ENCODE data around the gene NRG3. TPM values are rescaled to one million over a fixed set of nuclear protein-coding genes. Genes with fewer than 3 reads are reported as not detected.

Gene NRG3
- total and polyA plus RNA-seq, 7 donors: 0.03 to 0.10 TPM; not detected in 5

- no peak for TF ChIP-seq CTCF (IDR thresholded peaks at IDR 0.05)
- intact Hi-C loops (cut with DNase I): no loop called here
- Histone ChIP-seq H3K4me3 (no peak overlapping the region), H3K36me3 (ENCODE audit: insufficient read depth in 1 of 2, low read depth in 1 of 2) (no peaks in the 10 kb centered on the region), H3K27me3 (ENCODE audit: insufficient read depth in 3 of 3, low read length in 2 of 3) (no peaks in the 10 kb centered on the region), H3K9me3 (no peaks in the 10 kb centered on the region), H3K4me1 (no peaks in the 10 kb centered on the region), H3K27ac (no peak overlapping the region)
- no peak for ATAC-seq
- no peak for DNase-seq
- 73 to 78% (median 77%) methylated on average over 2 of the region's 2 CpGs for WGBS, 3 donors
These were observed 253.5 kb downstream of the NRG3 start for GRCh38 chr10:82128527-82128926.

GRCh38 chr10:82136103-82136502 is 261.1 kb downstream of the NRG3 start:
- Histone ChIP-seq H3K4me3 (no peak overlapping the region), H3K36me3 (ENCODE audit: insufficient read depth in 1 of 2, low read depth in 1 of 2) (no peaks in the 10 kb centered on the region), H3K4me1 (no peaks in the 10 kb centered on the region), H3K9me3 (no peaks in the 10 kb centered on the region), H3K27ac (no peak overlapping the region), H3K27me3 (ENCODE audit: insufficient read depth in 3 of 3, low read length in 2 of 3) (no peaks in the 10 kb centered on the region)
- TF ChIP-seq CTCF (IDR thresholded peaks at IDR 0.05): no peak
- DNase-seq (no peak), ATAC-seq (no peak)
- WGBS, 3 donors: 53 to 63% (median 61%) methylated on average over 1 of the region's 1 CpG
- intact Hi-C loops (cut with DNase I): no loop called here

- no peak for ATAC-seq
- TF ChIP-seq CTCF (IDR thresholded peaks at IDR 0.05): no peak
- no peak for DNase-seq
- no peaks in the 10 kb centered on the region for H3K27me3 ChIP-seq (ENCODE audit: insufficient read depth in 3 of 3, low read length in 2 of 3)
- 31 to 41% (median 40%) methylated on average over 3 of the region's 3 CpGs for WGBS, 3 donors
- H3K4me3 ChIP-seq: no peak overlapping the region
- intact Hi-C loops (cut with DNase I): no loop called here
- H3K4me1 ChIP-seq: no peaks in the 10 kb centered on the region
- H3K9me3 ChIP-seq: no peaks in the 10 kb centered on the region
- no peaks in the 10 kb centered on the region for H3K36me3 ChIP-seq (ENCODE audit: insufficient read depth in 1 of 2, low read depth in 1 of 2)
- no peak overlapping the region for H3K27ac ChIP-seq
These were observed 269.2 kb downstream of the NRG3 start for GRCh38 chr10:82144153-82144552.

- H3K4me1 ChIP-seq: no peaks in the 10 kb centered on the region
- 5 to 13% (median 7%) methylated on average over 1 of the region's 1 CpG for WGBS, 3 donors
- H3K36me3 ChIP-seq (ENCODE audit: insufficient read depth in 1 of 2, low read depth in 1 of 2): no peaks in the 10 kb centered on the region
- TF ChIP-seq CTCF (IDR thresholded peaks at IDR 0.05): no peak
- intact Hi-C loops (cut with DNase I): no loop called here
- no peak for DNase-seq
- no peaks in the 10 kb centered on the region for H3K27me3 ChIP-seq (ENCODE audit: insufficient read depth in 3 of 3, low read length in 2 of 3)
- no peak overlapping the region for H3K27ac ChIP-seq
- no peak overlapping the region for H3K4me3 ChIP-seq
- H3K9me3 ChIP-seq: no peaks in the 10 kb centered on the region
- ATAC-seq: no peak
These were observed 273.8 kb downstream of the NRG3 start for GRCh38 chr10:82148764-82149163.

GRCh38 chr10:82149674-82150073 is 274.7 kb downstream of the NRG3 start:
- ATAC-seq (no peak), DNase-seq (no peak)
- no peak for TF ChIP-seq CTCF (IDR thresholded peaks at IDR 0.05)
- Histone ChIP-seq H3K36me3 (ENCODE audit: insufficient read depth in 1 of 2, low read depth in 1 of 2) (no peaks in the 10 kb centered on the region), H3K27me3 (ENCODE audit: insufficient read depth in 3 of 3, low read length in 2 of 3) (no peaks in the 10 kb centered on the region), H3K27ac (no peak overlapping the region), H3K4me3 (no peak overlapping the region), H3K4me1 (no peaks in the 10 kb centered on the region), H3K9me3 (peaks cover 3% of the 10 kb centered on the region)
- WGBS, 3 donors: 7 to 13% (median 10%) methylated on average over 4 of the region's 4 CpGs
- intact Hi-C loops (cut with DNase I): no loop called here
